GM23248 (cell line): ENCODE measurements around the gene PRELP. TPM values are rescaled to one million over a fixed set of nuclear protein-coding genes. Genes with fewer than 3 reads are reported as not detected.

ENCODE experiments used
- DNase-seq: peaks from one replicate; pipeline ENCODE4 v3.0.0-alpha.2; 2015
- H2AFZ ChIP-seq: fragments of 200-600 bp; sonication (generic); 2 replicates; pipeline ENCODE4 v1.6.1; 2016; ENCODE audit warnings: antibody characterized with exemption
- H3F3A ChIP-seq: fragments of 200-600 bp; sonication (generic); 2 replicates; pipeline ENCODE4 v1.6.1; 2016; ENCODE audit warnings: mild to moderate bottlenecking, antibody characterized with exemption, mixed run types; ENCODE audit not compliant: insufficient read depth
- H3K27ac ChIP-seq: fragments of 200-600 bp; sonication (generic); 2 replicates; pipeline ENCODE4 v1.5.1; 2016; ENCODE audit warnings: mild to moderate bottlenecking
- H3K27me3 ChIP-seq: fragments of 200-600 bp; sonication (generic); replicated peaks from 2 replicates; pipeline ENCODE4 v1.6.1; 2016; ENCODE audit warnings: mild to moderate bottlenecking; ENCODE audit not compliant: insufficient read depth
- H3K36me3 ChIP-seq: fragments of 200-600 bp; sonication (generic); 2 replicates; pipeline ENCODE4 v1.6.1; 2016; ENCODE audit warnings: low read depth, mild to moderate bottlenecking
- H3K4me1 ChIP-seq: fragments of 200-600 bp; sonication (generic); 2 replicates; pipeline ENCODE4 v1.6.1; 2016; ENCODE audit warnings: mild to moderate bottlenecking; ENCODE audit not compliant: insufficient read depth
- H3K4me2 ChIP-seq: fragments of 200-600 bp; sonication (generic); one replicate; pipeline ENCODE4 v1.6.1; 2016; ENCODE audit warnings: mild to moderate bottlenecking; ENCODE audit not compliant: unreplicated experiment
- H3K4me3 ChIP-seq: fragments of 200-600 bp; sonication (generic); 2 replicates; pipeline ENCODE4 v1.5.1; 2016; ENCODE audit warnings: mild to moderate bottlenecking
- H3K79me2 ChIP-seq: fragments of 200-600 bp; sonication (generic); 2 replicates; pipeline ENCODE4 v1.6.1; 2016; ENCODE audit warnings: mild to moderate bottlenecking; ENCODE audit not compliant: insufficient read depth
- H3K9ac ChIP-seq: fragments of 200-600 bp; sonication (generic); 2 replicates; pipeline ENCODE4 v1.6.1; 2016; ENCODE audit warnings: mild to moderate bottlenecking
- H3K9me2 ChIP-seq: fragments of 200-600 bp; sonication (generic); 2 replicates; pipeline ENCODE4 v1.6.1; 2016; ENCODE audit warnings: mixed run types, mild to moderate bottlenecking, moderate library complexity; ENCODE audit not compliant: insufficient read depth
- H3K9me3 ChIP-seq: fragments of 200-600 bp; sonication (generic); one replicate; pipeline ENCODE4 v1.6.1; 2017; ENCODE audit warnings: low read depth
- H4K20me1 ChIP-seq: fragments of 200-600 bp; sonication (generic); 2 replicates; pipeline ENCODE4 v1.6.0; 2016; ENCODE audit not compliant: insufficient read depth
- EZH2 ChIP-seq: fragments of 200-600 bp; sonication (generic); IDR thresholded peaks from 2 replicates; pipeline ENCODE4 v1.6.1; 2018; ENCODE audit warnings: antibody characterized with exemption, mild to moderate bottlenecking; ENCODE audit not compliant: insufficient read depth, poor library complexity, severe bottlenecking
- EZH2phosphoT487 ChIP-seq: fragments of 200-600 bp; sonication (generic); IDR thresholded peaks from 2 replicates; pipeline ENCODE4 v1.6.1; 2018; ENCODE audit warnings: antibody characterized with exemption, moderate library complexity, mild to moderate bottlenecking, low read depth; ENCODE audit not compliant: insufficient read depth
- WGBS, 2 experiments: methylation state at CpG; one replicate each; pipeline ENCODE4 v1.1.6; 2015 to 2017; ENCODE audit warnings: low lambda C conversion rate in 2 of 2, low coverage in 1 of 2; ENCODE audit errors: missing lambda C conversion rate in 2 of 2; 5-methylcytosine and 5-hydroxymethylcytosine counted together
- in situ Hi-C: fragments of 300-500 bp; cut with MboI; formaldehyde crosslinking; loops from 2 replicates; pipeline ENCODE4 v1.15.0; 2020
- polyA plus RNA-seq: library from polyadenylated mRNA; unstranded; fragments of >200 nt; fragmentation: Nextera tagmentation; extraction: Ambion mirVana; gene quantifications from 2 replicates; pipeline ENCODE4 v1.2.1, GENCODE V29; 2016
- total RNA-seq: library from RNA; depleted of rRNA; stranded (reverse); fragments of >200 nt; shearing (Covaris generic); gene quantifications from 2 replicates; pipeline ENCODE4 v1.2.3, GENCODE V29; 2014

The PRELP gene
- total and polyA plus RNA-seq, 2 experiments from 2014 or later, result 0.32 to 1.6 TPM

DNA sequence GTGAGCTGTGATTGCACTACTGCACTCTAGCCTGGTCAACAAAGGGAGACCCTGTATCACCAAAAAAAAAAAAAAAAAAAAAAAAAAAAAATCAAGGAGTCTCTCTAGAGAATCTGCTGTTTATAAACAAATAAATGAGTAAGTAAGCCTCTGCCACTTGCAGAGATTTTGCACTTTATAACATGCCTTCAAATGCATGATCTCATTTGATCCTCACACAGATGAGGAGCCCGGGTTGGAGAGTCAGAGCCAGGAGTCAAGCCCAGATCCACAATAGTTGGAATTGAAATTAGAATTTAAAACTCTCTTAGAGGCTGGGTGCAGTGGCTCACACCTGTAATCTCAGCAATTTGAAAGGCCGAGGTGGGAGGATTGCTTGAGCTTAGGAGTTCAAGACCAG is 4.0 kb downstream of the PRELP start:
- peak; percentile 51 for DNase-seq
- peak overlapping the region; percentile 58 for H3K4me3 ChIP-seq
- peak overlapping the region; percentile 79 for H3K27ac ChIP-seq
- H4K20me1 ChIP-seq, result no peaks in the 10 kb centered on the region
- H3K79me2 ChIP-seq, result no peaks in the 10 kb centered on the region
- peak overlapping the region; percentile 10; the same call in 1 of the 2 replicates for H3K9ac ChIP-seq
- peak overlapping the region; percentile 82 for H3K4me2 ChIP-seq
- 18 to 30% methylated on average over 2 of the region's 2 CpGs for WGBS, 2 experiments
- TF ChIP-seq EZH2phosphoT487 (no peak), EZH2 (no peak)
- H3K36me3 ChIP-seq, result no peaks in the 10 kb centered on the region
- peaks cover 42% of the 10 kb centered on the region for H3K4me1 ChIP-seq
- no peaks in the 10 kb centered on the region for H3K9me2 ChIP-seq
- in situ Hi-C loops, result loop anchor here (10.0 kb wide), 2 partner anchors 115 to 205 kb away; no protein-coding TSS in a partner anchor
- no peaks in the 10 kb centered on the region for H3K9me3 ChIP-seq
- peak overlapping the region; percentile 74 for H2AFZ ChIP-seq
- peaks cover 36% of the 10 kb centered on the region for H3F3A ChIP-seq
- no peaks in the 10 kb centered on the region for H3K27me3 ChIP-seq

DNA sequence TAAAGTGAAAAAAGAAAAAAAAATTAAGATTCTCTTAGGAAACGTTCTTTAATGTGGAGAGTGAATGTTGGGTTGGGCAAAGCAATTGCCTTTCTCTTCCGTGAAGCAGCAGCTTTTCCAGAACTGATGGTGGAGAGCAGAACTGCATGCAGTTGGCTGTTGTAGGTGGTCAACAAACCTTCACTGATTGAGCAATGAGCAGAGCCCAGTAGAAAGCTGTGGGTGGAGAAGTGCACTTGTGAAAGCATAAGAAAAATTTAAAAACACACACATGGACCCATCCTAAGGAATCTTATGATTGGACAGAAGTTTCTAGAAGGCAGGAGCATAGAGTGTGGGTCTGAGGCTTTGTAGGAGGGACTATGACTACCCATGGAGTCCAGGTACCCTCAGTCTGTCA is 4.5 kb downstream of the PRELP start:
- H3F3A ChIP-seq, result peaks cover 36% of the 10 kb centered on the region
- TF ChIP-seq EZH2phosphoT487, result no peak
- no peak for TF ChIP-seq EZH2
- H3K9ac ChIP-seq, result peak overlapping the region; percentile 53
- H3K9me3 ChIP-seq, result no peaks in the 10 kb centered on the region
- H3K9me2 ChIP-seq, result no peaks in the 10 kb centered on the region
- no peaks in the 10 kb centered on the region for H4K20me1 ChIP-seq
- in situ Hi-C loops, result loop anchor here (10.0 kb wide), 2 partner anchors 115 to 205 kb away; no protein-coding TSS in a partner anchor
- no peaks in the 10 kb centered on the region for H3K27me3 ChIP-seq
- H3K27ac ChIP-seq, result peak overlapping the region; percentile 79
- peaks cover 40% of the 10 kb centered on the region for H3K4me1 ChIP-seq
- H2AFZ ChIP-seq, result peak overlapping the region; percentile 74
- no peaks in the 10 kb centered on the region for H3K79me2 ChIP-seq
- 7 to 8% methylated on average over 2 of the region's 2 CpGs for WGBS, 2 experiments
- peak overlapping the region; percentile 82 for H3K4me2 ChIP-seq
- H3K4me3 ChIP-seq, result peak overlapping the region; percentile 58
- peak; percentile 86 for DNase-seq
- H3K36me3 ChIP-seq, result no peaks in the 10 kb centered on the region

DNA sequence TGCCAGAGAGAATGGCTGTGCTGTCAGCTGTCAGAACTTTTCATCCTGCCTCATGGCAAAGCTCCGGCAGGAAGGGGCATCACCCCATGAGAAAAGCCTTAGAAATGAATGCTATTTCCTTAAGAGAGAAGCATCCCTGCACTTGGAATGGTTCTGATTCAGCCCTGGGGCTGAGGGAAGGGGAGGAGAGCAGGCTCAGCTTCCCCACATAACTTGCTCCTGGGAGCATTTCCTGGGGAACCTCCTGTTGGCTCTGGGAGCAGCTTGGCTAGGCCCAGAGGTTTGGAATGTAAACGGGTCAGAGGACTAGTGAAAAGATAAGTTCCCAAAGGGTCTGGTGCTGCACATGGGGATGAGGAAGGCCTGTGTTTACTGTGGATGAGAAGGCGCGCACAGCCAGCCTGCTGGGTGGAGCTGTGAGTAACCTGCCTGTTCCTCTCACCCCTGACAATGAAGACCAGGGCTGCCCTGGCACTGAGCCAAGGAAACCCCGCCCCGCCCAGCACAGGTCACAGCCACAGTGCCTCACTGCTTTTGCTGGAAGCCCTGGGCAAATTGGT is 5.0 kb downstream of the PRELP start:
- TF ChIP-seq EZH2, result no peak
- no peak for TF ChIP-seq EZH2phosphoT487
- Histone ChIP-seq H3K9ac (peak overlapping the region; percentile 53), H3K27me3 (no peaks in the 10 kb centered on the region), H2AFZ (peak overlapping the region; percentile 74), H3K9me3 (no peaks in the 10 kb centered on the region), H4K20me1 (no peaks in the 10 kb centered on the region), H3K36me3 (no peaks in the 10 kb centered on the region), H3K4me3 (peak overlapping the region; percentile 58), H3K9me2 (no peaks in the 10 kb centered on the region), H3K27ac (peak overlapping the region; percentile 79), H3K4me2 (peak overlapping the region; percentile 82), H3K4me1 (peaks cover 37% of the 10 kb centered on the region), H3K79me2 (no peaks in the 10 kb centered on the region), H3F3A (peaks cover 36% of the 10 kb centered on the region)
- in situ Hi-C loops, result loop anchor here (10.0 kb wide), 2 partner anchors 116 to 206 kb away; no protein-coding TSS in a partner anchor
- 0% methylated on average over 5 to 6 of the region's 6 CpGs for WGBS, 2 experiments
- peak; percentile 90 for DNase-seq

DNA sequence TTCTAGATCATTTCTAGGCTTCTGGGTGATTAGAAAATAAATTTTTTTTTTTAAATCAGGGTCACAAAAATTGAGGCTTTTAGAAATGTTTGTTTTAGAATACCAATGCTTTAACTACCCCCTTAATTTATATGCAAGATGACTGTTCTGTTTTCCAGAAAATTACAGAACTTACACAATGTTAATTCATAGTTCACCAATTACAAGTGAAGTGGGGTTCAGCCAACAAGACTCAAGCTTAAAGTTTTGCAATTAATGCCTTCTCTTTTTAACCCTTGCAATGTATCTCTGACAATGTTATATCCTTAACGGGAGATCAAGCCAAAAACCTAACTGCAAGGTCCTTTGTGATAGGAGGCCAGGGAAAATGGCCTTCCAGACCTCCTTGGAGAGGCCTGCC is 5.6 kb downstream of the PRELP start:
- Histone ChIP-seq H3K4me1 (peaks cover 32% of the 10 kb centered on the region), H3F3A (peaks cover 36% of the 10 kb centered on the region), H3K27ac (peak overlapping the region; percentile 79), H3K9ac (peak overlapping the region; percentile 53), H3K9me2 (no peaks in the 10 kb centered on the region), H3K9me3 (no peaks in the 10 kb centered on the region), H3K27me3 (no peaks in the 10 kb centered on the region), H4K20me1 (no peaks in the 10 kb centered on the region), H2AFZ (peak overlapping the region; percentile 25; the same call in 1 of the 2 replicates), H3K4me3 (no peak overlapping the region), H3K36me3 (no peaks in the 10 kb centered on the region), H3K4me2 (peak overlapping the region; percentile 82), H3K79me2 (no peaks in the 10 kb centered on the region)
- in situ Hi-C loops, result loop anchor here (10.0 kb wide), 2 partner anchors 116 to 206 kb away; no protein-coding TSS in a partner anchor
- TF ChIP-seq EZH2 (no peak), EZH2phosphoT487 (no peak)
- 5 to 6% methylated on average over 1 of the region's 1 CpG for WGBS, 2 experiments
- peak; percentile 52 for DNase-seq
